ENCODE measurements around the gene HTR3D.

- no peak for TF ChIP-seq POLR2A (IDR thresholded peaks at IDR 0.05)
- TF ChIP-seq CTCF (IDR thresholded peaks at IDR 0.05): no peak
Measured at GRCh38 chr3:184067573-184068055, 36.1 kb downstream of the HTR3D start.
